Large intestine (tissue), 3 donors: ENCODE measurements around the gene WDR74. TPM values are rescaled to one million over a fixed set of nuclear protein-coding genes. Genes with fewer than 3 reads are reported as not detected.
"Not testable (repeated sequence)": the region's sequence is repeated elsewhere in the genome, so short reads cannot be mapped to it uniquely, and the experiment has no call there.

Source experiments
- DNase-seq, 2 donors: peaks; one replicate each; pipeline versions ENCODE4 v3.0.0 to v3.0.0-alpha.2; 2013
- H3K27ac ChIP-seq: one replicate; pipeline ENCODE4 v1.5.1; 2013; ENCODE audit warnings: low read length
- H3K27me3 ChIP-seq: 2 replicates; pipeline ENCODE4 v1.6.1; 2013; ENCODE audit warnings: low read length; ENCODE audit not compliant: control insufficient read depth, insufficient read depth
- H3K36me3 ChIP-seq: 2 replicates; pipeline ENCODE4 v1.6.1; 2013; ENCODE audit warnings: low read length; ENCODE audit not compliant: control insufficient read depth, insufficient read depth
- H3K4me1 ChIP-seq: one replicate; pipeline ENCODE4 v1.6.1; 2013; ENCODE audit warnings: low read length; ENCODE audit not compliant: control insufficient read depth, insufficient read depth
- H3K4me3 ChIP-seq: one replicate; pipeline ENCODE4 v1.5.1; 2013; ENCODE audit warnings: low read length
- H3K9me3 ChIP-seq: one replicate; pipeline ENCODE4 v1.6.1; 2013; ENCODE audit warnings: mild to moderate bottlenecking, low read depth, low read length, moderate library complexity; ENCODE audit not compliant: control insufficient read depth
- WGBS: methylation state at CpG from one replicate; pipeline ENCODE4 v1.1.5; 2013; ENCODE audit warnings: low lambda C conversion rate; ENCODE audit not compliant: insufficient coverage; 5-methylcytosine and 5-hydroxymethylcytosine counted together
- polyA plus RNA-seq: library from polyadenylated mRNA; unstranded; fragments of 120-200 nt; gene quantifications from one replicate; pipeline ENCODE4 v1.2.1, GENCODE V29; 2013

The WDR74 gene
- polyA plus RNA-seq, 1 donor: 38.4 TPM

GRCh38 chr11:62852523-62853188, 13.3 kb upstream of the WDR74 start:
- H3K4me1 ChIP-seq: peaks cover 13% of the 10 kb centered on the region
- peaks cover 26% of the 10 kb centered on the region for H3K36me3 ChIP-seq
- no peaks in the 10 kb centered on the region for H3K27me3 ChIP-seq
- H3K27ac ChIP-seq: no peak overlapping the region
- H3K9me3 ChIP-seq: no peaks in the 10 kb centered on the region
- H3K4me3 ChIP-seq: no peak overlapping the region
- DNase-seq: no peak

GRCh38 chr11:62851807-62852522, 12.6 kb upstream of the WDR74 start:
- no peak for DNase-seq
- H3K36me3 ChIP-seq: peaks cover 26% of the 10 kb centered on the region
- H3K27ac ChIP-seq: no peak overlapping the region
- peaks cover 13% of the 10 kb centered on the region for H3K4me1 ChIP-seq
- H3K27me3 ChIP-seq: no peaks in the 10 kb centered on the region
- no peak overlapping the region for H3K4me3 ChIP-seq
- no peaks in the 10 kb centered on the region for H3K9me3 ChIP-seq
- WGBS: no CpG with 5 or more reads among the region's 3 CpGs

GRCh38 chr11:62850911-62851806, 11.8 kb upstream of the WDR74 start:
- Histone ChIP-seq H3K4me3 (no peak overlapping the region), H3K27ac (no peak overlapping the region), H3K4me1 (peaks cover 13% of the 10 kb centered on the region), H3K36me3 (peaks cover 26% of the 10 kb centered on the region), H3K9me3 (no peaks in the 10 kb centered on the region), H3K27me3 (no peaks in the 10 kb centered on the region)
- DNase-seq: no peak
- WGBS: 72% methylated on average over 3 of the region's 15 CpGs

- H3K27me3 ChIP-seq: no peaks in the 10 kb centered on the region
- DNase-seq: no peak
- H3K4me1 ChIP-seq: peaks cover 1% of the 10 kb centered on the region
- H3K9me3 ChIP-seq: no peaks in the 10 kb centered on the region
- no peak overlapping the region for H3K27ac ChIP-seq
- WGBS: no CpG with 5 or more reads among the region's 1 CpG
- no peak overlapping the region for H3K4me3 ChIP-seq
- H3K36me3 ChIP-seq: peaks cover 11% of the 10 kb centered on the region
Measured at GRCh38 chr11:62847767-62848314, 8.5 kb upstream of the WDR74 start.

GRCh38 chr11:62846177-62846576, 6.8 kb upstream of the WDR74 start:
- peaks cover 11% of the 10 kb centered on the region for H3K4me1 ChIP-seq
- H3K27me3 ChIP-seq: no peaks in the 10 kb centered on the region
- no peak overlapping the region for H3K4me3 ChIP-seq
- DNase-seq: no peak
- no peak overlapping the region for H3K27ac ChIP-seq
- H3K36me3 ChIP-seq: no peaks in the 10 kb centered on the region
- no CpG with 5 or more reads among the region's 3 CpGs for WGBS
- no peaks in the 10 kb centered on the region for H3K9me3 ChIP-seq

- H3K4me1 ChIP-seq: peaks cover 11% of the 10 kb centered on the region
Measured at GRCh38 chr11:62844154-62844553, 4.8 kb upstream of the WDR74 start.

GRCh38 chr11:62843466-62843865, 4.1 kb upstream of the WDR74 start:
- no peaks in the 10 kb centered on the region for H3K27me3 ChIP-seq
- H3K4me3 ChIP-seq: no peak overlapping the region
- H3K4me1 ChIP-seq: peaks cover 11% of the 10 kb centered on the region
- H3K27ac ChIP-seq: no peak overlapping the region
- H3K36me3 ChIP-seq: no peaks in the 10 kb centered on the region
- no peaks in the 10 kb centered on the region for H3K9me3 ChIP-seq
- DNase-seq: no peak
- WGBS: no CpG with 5 or more reads among the region's 3 CpGs

More at GRCh38 chr11:62844154-62844553, 4.8 kb upstream of the WDR74 start:
- no peaks in the 10 kb centered on the region for H3K27me3 ChIP-seq
- H3K36me3 ChIP-seq: no peaks in the 10 kb centered on the region
- H3K4me3 ChIP-seq: no peak overlapping the region
- no peak overlapping the region for H3K27ac ChIP-seq
- 100% methylated on average over 1 of the region's 3 CpGs for WGBS
- DNase-seq: no peak
- no peaks in the 10 kb centered on the region for H3K9me3 ChIP-seq

- peaks cover 15% of the 10 kb centered on the region for H3K4me1 ChIP-seq
- H3K9me3 ChIP-seq, H3K27me3 ChIP-seq, DNase-seq, H3K36me3 ChIP-seq: not testable (repeated sequence)
- WGBS: no CpG with 5 or more reads among the region's 9 CpGs
- H3K27ac ChIP-seq: peak overlapping the region; percentile 94
- H3K4me3 ChIP-seq: peak overlapping the region; percentile 61
Measured at GRCh38 chr11:62842891-62843290, 3.5 kb upstream of the WDR74 start.

GRCh38 chr11:62842171-62842741, 2.9 kb upstream of the WDR74 start:
- peak overlapping the region; percentile 61 for H3K4me3 ChIP-seq
- H3K27ac ChIP-seq: peak overlapping the region; percentile 94
- peaks cover 5% of the 10 kb centered on the region for H3K36me3 ChIP-seq
- no peak for DNase-seq
- no CpG with 5 or more reads among the region's 30 CpGs for WGBS
- H3K9me3 ChIP-seq: no peaks in the 10 kb centered on the region
- H3K27me3 ChIP-seq: no peaks in the 10 kb centered on the region
- H3K4me1 ChIP-seq: peaks cover 15% of the 10 kb centered on the region
